Measurements from ENCODE around the gene GPR32. TPM values are rescaled to one million over a fixed set of nuclear protein-coding genes. Genes with fewer than 3 reads are reported as not detected.

GPR32 gene
- total and polyA plus RNA-seq, 10 of the 15 experiments (the other 5 are each of a cell fraction or from before 2014, with no cell fraction given): not detected

DNA sequence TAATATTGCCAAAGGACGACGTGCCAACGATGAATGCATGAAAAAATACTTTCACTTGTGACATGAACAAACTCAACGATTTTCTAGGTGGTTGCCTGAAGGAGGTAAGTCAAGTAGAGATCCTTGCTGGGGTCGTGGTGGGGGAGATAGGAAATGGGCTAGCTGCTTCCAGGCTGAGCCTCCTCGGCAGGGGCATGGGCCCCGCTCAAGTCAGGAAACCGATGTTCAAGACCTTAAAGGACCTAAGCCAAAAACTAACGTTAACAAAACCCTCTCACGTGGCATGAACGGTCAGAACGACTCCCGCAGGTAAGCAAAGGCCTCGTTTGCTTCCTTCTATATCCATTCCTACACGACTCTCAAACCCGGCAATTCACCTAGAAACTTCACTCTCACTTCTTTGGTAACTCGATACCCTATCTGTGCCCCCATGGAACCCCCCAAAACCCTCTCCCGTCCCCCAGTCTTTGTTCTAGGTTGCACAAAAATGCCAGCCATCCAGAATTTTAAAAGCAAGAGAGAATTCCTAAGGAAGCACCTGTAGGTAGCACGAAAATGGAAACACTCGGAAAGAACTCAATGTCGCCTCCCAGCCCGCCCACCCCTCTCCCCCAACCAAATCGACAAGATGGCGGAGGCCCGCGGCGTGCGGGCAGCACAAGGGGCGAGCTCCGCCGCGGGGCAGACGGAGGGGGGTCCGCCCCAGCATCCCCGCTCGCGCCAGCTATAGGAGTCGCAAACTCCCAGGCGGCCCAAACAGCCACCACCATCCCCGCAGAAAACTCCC, 33.6 kb downstream of the GPR32 start:
- Histone ChIP-seq H3K9ac (ENCODE audit: control insufficient read depth, insufficient read depth, low read length) (peak overlapping the region; percentile 92), H3K27ac (ENCODE audit: control insufficient read depth, insufficient read depth) (peak overlapping the region; percentile 97), H3K27me3 (replicated peaks in 1 of 2; ENCODE audit: control insufficient read depth in 2 of 2, insufficient read depth in 2 of 2, low read length in 1 of 2) (no peaks in the 10 kb centered on the region), H3K9me3 (replicated peaks; ENCODE audit: control insufficient read depth, insufficient read depth, low read length) (no peaks in the 10 kb centered on the region), H4K20me1 (ENCODE audit: control insufficient read depth, insufficient read depth) (peaks cover 8% of the 10 kb centered on the region), H3K79me2 (ENCODE audit: control insufficient read depth, insufficient read depth, low read length) (peaks cover 44% of the 10 kb centered on the region), H3K4me2 (ENCODE audit: control insufficient read depth, insufficient read depth) (peak overlapping the region; percentile 98), H3K4me1 (ENCODE audit: control insufficient read depth, insufficient read depth, low read length) (peaks cover 7% of the 10 kb centered on the region), H3K4me3 (peak overlapping the region; percentile 98), H2AFZ (ENCODE audit: control insufficient read depth, low read depth, low read length) (no peak overlapping the region), H3K36me3 (ENCODE audit: control insufficient read depth in 2 of 2, insufficient read depth in 2 of 2, low read length in 1 of 2) (peaks cover 14% of the 10 kb centered on the region in 2 experiments)
- RAD21 ChIA-PET (ENCODE audit: unreplicated experiment): interaction anchor here (0.5 to 1.4 kb wide), 5 partner anchors 14 to 296 kb away, joined by 3 to 5 read pairs (median 4); no protein-coding TSS in a partner anchor
- SMC1A ChIA-PET (ENCODE audit: uncharacterized antibody, unreplicated experiment): interaction anchor here (0.8 to 3.3 kb wide), 4 partner anchors 17 to 389 kb away, joined by 3 to 13 read pairs (median 4); no protein-coding TSS in a partner anchor
- DNase-seq (ENCODE audit: low read depth, low spot score) (no peak), FAIRE-seq (no peak), ATAC-seq (peak; percentile 52)
- intact Hi-C loops (cut with micrococcal nuclease; ENCODE audit: unreplicated experiment) (loop anchor here (1.0 to 2.0 kb wide), 2 partner anchors 13 to 93 kb away; no protein-coding TSS in a partner anchor), in situ Hi-C loops (cut with MboI) (no loop called here)
- POLR2A ChIA-PET: interaction anchor here (1.1 to 1.2 kb wide), 2 partner anchors 10 to 15 kb away, joined by 3 read pairs; no protein-coding TSS in a partner anchor
- CTCF ChIA-PET: interaction anchor here (1.4 to 1.9 kb wide), 3 partner anchors 9 to 118 kb away, joined by 4 to 7 read pairs (median 5); no protein-coding TSS in a partner anchor
- BruUV-seq (replicated peaks): TSS peak; percentile 85
- 0 out of 2 replicates have a peak, but pooled peaks have one; percentile 47 for TF ChIP-seq CHD1 (IDR thresholded peaks at IDR 0.05; ENCODE audit: low read depth, low read length)
- no peak for TF ChIP-seq CTCF (IDR thresholded peaks at IDR 0.05 in 2 of 3, conservative IDR thresholded peaks at IDR 0.05 in 1 of 3; ENCODE audit: control insufficient read depth in 2 of 3, extremely low read depth in 1 of 3, insufficient read depth in 1 of 3, low read depth in 3 of 3, low read length in 3 of 3)
- TF ChIP-seq TAF1 (IDR thresholded peaks at IDR 0.05; ENCODE audit: borderline replicate concordance, low read depth, low read length): 0 out of 2 replicates have a peak, but pooled peaks have one; percentile 49
- no peak for TF ChIP-seq PML (IDR thresholded peaks at IDR 0.05; ENCODE audit: low read length)
- TF ChIP-seq EGR1 (IDR thresholded peaks at IDR 0.05; ENCODE audit: borderline replicate concordance in 1 of 2, low read depth in 2 of 2, low read length in 2 of 2): 0 out of 3 replicates have a peak, but pooled peaks of 1 of the 2 experiments have one; percentile 2
- TF ChIP-seq MTA3 (IDR thresholded peaks at IDR 0.05; ENCODE audit: borderline replicate concordance, low read length): 0 out of 2 replicates have a peak, but pooled peaks have one; percentile 59
- TF ChIP-seq ZNF274 (IDR thresholded peaks at IDR 0.05; ENCODE audit: insufficient read depth, insufficient read length): no peak
- no peak for TF ChIP-seq SMAD1 (IDR thresholded peaks at IDR 0.05; ENCODE audit: low read depth, partially characterized antibody)
- under 1% methylated on average over 24 of the region's 40 CpGs for WGBS (ENCODE audit: insufficient coverage, insufficient replicate concordance, low lambda C conversion rate, missing lambda C conversion rate)

Data from GM12878 (cell line).